ENCODE results near the gene POGLUT2. TPM values are rescaled to one million over a fixed set of nuclear protein-coding genes. Genes with fewer than 3 reads are reported as not detected.
A peak's percentile ranks its signal among the peaks of the same experiment; 100 is the strongest.
"Not testable (repeated sequence)": the region's sequence is repeated elsewhere in the genome, so short reads cannot be mapped to it uniquely, and the experiment has no call there.

Gene POGLUT2
- total RNA-seq, 3 donors from 2014 or later = 3.2 to 5.7 (median 4.7) TPM

GRCh38 chr13:102781591-102781990 is 17.2 kb downstream of the POGLUT2 start:
- no peak for ATAC-seq
- Mint-ChIP-seq H3K4me3 (no peak overlapping the region), H3K9me3 (no peaks in the 10 kb centered on the region), H3K36me3 (ENCODE audit: insufficient read depth) (no peaks in the 10 kb centered on the region), H3K27me3 (ENCODE audit: low read depth) (no peaks in the 10 kb centered on the region), H3K4me1 (ENCODE audit: low read depth) (peaks cover 25% of the 10 kb centered on the region)
- no peak for DNase-seq

DNA sequence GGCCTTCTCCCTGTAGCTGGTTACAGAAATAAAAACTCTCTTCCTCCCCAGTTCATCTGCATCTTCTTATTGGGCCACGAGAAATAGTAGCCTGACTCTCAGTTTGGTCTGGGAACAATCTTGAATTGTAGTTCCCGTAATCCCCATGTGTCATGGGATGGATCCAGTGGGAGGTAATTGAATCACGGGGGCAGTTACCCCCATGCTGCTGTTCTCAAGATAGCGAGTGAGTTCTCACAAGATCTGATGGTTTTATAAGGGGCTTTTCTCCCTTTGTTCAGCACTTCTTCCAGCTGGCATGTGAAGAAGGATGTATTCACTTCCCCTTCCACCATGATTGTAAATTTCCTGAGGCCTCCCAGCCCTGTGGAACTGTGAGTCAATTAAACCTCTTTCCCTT is 18.1 kb downstream of the POGLUT2 start:
- not testable (repeated sequence) for H3K4me3 Mint-ChIP-seq; H3K27me3 Mint-ChIP-seq (ENCODE audit: low read depth); DNase-seq; H3K36me3 Mint-ChIP-seq (ENCODE audit: insufficient read depth); H3K9me3 Mint-ChIP-seq; ATAC-seq
- H3K4me1 Mint-ChIP-seq (ENCODE audit: low read depth) = peaks cover 25% of the 10 kb centered on the region

DNA sequence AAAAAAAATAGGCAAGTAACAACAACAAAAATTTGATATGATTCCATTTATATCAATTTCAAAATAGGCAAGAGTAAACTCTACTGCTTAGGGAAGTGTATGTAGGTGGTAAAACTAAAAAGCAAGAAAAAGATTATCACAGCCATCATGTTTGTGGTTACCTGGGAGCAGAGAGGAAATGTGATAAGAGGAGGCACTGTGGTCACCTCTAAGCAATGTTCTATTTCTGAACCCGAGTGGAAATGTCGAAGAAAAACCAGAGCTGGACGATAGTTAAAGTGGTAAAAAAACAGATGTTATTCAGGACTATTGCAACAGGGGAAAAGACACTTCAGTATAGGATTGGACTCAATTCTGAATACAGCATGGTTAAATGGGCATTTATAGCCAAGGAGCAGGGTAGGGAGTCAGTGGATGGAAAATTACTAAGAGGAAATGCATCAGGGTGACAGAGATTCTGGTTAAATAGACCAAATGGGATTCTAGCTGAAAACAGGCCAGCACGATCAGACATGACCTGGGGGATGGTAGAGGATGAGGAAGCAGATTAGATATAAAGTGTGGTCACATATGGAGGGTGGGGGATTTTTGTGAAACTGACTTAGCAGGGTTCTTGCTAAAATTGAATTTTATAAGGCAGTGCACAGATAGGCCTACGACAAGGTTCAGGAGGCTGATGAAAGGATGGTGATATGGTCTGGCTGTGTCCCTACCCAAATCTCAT is 19.2 kb downstream of the POGLUT2 start:
- Mint-ChIP-seq H3K27me3 (ENCODE audit: low read depth) (no peaks in the 10 kb centered on the region), H3K4me1 (ENCODE audit: low read depth) (peaks cover 27% of the 10 kb centered on the region), H3K9me3 (no peaks in the 10 kb centered on the region), H3K36me3 (ENCODE audit: insufficient read depth) (no peaks in the 10 kb centered on the region), H3K4me3 (no peak overlapping the region)
- DNase-seq = no peak
- peak; percentile 86 to 90 for ATAC-seq

DNA sequence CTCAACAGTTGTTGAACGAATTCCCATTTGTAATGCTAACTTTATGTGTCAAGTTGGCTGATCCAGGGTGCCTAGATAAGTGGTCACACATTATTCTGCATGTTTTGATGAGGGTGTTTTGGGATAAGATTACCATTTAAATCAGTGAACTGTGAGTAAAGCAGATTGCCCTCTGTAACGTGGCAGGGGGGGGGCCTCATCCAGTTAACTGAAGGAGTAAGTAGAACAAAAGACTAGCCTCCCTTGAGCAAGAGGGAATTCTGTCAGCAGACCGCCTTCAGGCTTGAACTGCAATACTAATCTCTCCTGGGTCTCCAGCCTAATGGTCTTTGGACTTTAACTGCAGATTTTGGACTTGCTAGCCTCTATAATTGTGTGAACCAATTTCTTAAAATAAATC is 21.0 kb downstream of the POGLUT2 start:
- Mint-ChIP-seq H3K4me3 (no peak overlapping the region), H3K27me3 (ENCODE audit: low read depth) (no peaks in the 10 kb centered on the region), H3K9me3 (no peaks in the 10 kb centered on the region), H3K4me1 (ENCODE audit: low read depth) (peaks cover 37% of the 10 kb centered on the region), H3K36me3 (ENCODE audit: insufficient read depth) (no peaks in the 10 kb centered on the region)
- no peak for DNase-seq
- ATAC-seq = no peak

DNA sequence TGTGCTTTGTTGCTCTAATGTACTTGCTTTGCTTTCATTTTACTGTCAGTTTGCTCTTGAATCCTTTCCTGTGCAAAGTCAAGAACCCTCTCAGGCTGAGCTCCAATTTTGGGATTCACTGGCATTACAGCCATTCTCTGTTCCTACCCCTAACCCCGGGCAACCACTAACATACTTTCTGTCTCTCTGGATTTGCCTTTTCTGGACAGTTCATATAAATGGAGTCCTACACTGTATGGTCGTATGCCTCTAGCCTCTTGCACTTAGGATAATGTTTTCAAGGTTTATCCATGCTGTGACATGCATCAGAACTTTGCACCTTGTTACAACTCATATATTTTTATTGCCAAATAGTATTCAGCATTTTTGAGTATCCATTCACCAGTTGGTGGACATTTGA is 22.5 kb downstream of the POGLUT2 start:
- Mint-ChIP-seq H3K36me3 (ENCODE audit: insufficient read depth) (no peaks in the 10 kb centered on the region), H3K4me1 (ENCODE audit: low read depth) (peaks cover 50% of the 10 kb centered on the region), H3K4me3 (no peak overlapping the region), H3K9me3 (no peaks in the 10 kb centered on the region), H3K27me3 (ENCODE audit: low read depth) (no peaks in the 10 kb centered on the region)
- no peak for DNase-seq
- ATAC-seq = no peak

GRCh38 chr13:102774591-102775520 is 23.9 kb downstream of the POGLUT2 start:
- Mint-ChIP-seq H3K4me1 (ENCODE audit: low read depth) (peaks cover 50% of the 10 kb centered on the region), H3K4me3 (peak overlapping the region; percentile 89), H3K27me3 (ENCODE audit: low read depth) (no peaks in the 10 kb centered on the region), H3K9me3 (no peaks in the 10 kb centered on the region), H3K36me3 (ENCODE audit: insufficient read depth) (no peaks in the 10 kb centered on the region)
- ATAC-seq (no peak), DNase-seq (no peak)

GRCh38 chr13:102774214-102774568 is 24.6 kb downstream of the POGLUT2 start:
- DNase-seq = no peak
- H3K36me3 Mint-ChIP-seq (ENCODE audit: insufficient read depth) = no peaks in the 10 kb centered on the region
- H3K27me3 Mint-ChIP-seq (ENCODE audit: low read depth) = no peaks in the 10 kb centered on the region
- peak overlapping the region; percentile 89 for H3K4me3 Mint-ChIP-seq
- no peak for ATAC-seq
- H3K4me1 Mint-ChIP-seq (ENCODE audit: low read depth) = peaks cover 46% of the 10 kb centered on the region
- no peaks in the 10 kb centered on the region for H3K9me3 Mint-ChIP-seq

GRCh38 chr13:102773441-102774213 is 25.1 kb downstream of the POGLUT2 start, which contains the start of gene TEX30:
TSS of gene TEX30 (minus strand) at chr13:102773786. CDS start at chr13:102770026, 3,760 bp downstream.
- DNase-seq (peak; percentile 85), ATAC-seq (peak; percentile 94 to 97)
- no peaks in the 10 kb centered on the region for H3K9me3 Mint-ChIP-seq
- no peaks in the 10 kb centered on the region for H3K36me3 Mint-ChIP-seq (ENCODE audit: insufficient read depth)
- H3K4me1 Mint-ChIP-seq (ENCODE audit: low read depth) = peaks cover 40% of the 10 kb centered on the region
- H3K27me3 Mint-ChIP-seq (ENCODE audit: low read depth) = no peaks in the 10 kb centered on the region
- H3K4me3 Mint-ChIP-seq = peak within 1 kb of the TSS; percentile 89

GRCh38 chr13:102772042-102772425 is 26.7 kb downstream of the POGLUT2 start:
- Mint-ChIP-seq H3K4me3 (peak overlapping the region; percentile 89), H3K4me1 (ENCODE audit: low read depth) (peaks cover 38% of the 10 kb centered on the region), H3K9me3 (no peaks in the 10 kb centered on the region), H3K27me3 (ENCODE audit: low read depth) (no peaks in the 10 kb centered on the region), H3K36me3 (ENCODE audit: insufficient read depth) (no peaks in the 10 kb centered on the region)
- ATAC-seq (no peak), DNase-seq (no peak)

- ATAC-seq (no peak), DNase-seq (no peak)
- H3K4me3 Mint-ChIP-seq = peak overlapping the region; percentile 9
- H3K27me3 Mint-ChIP-seq (ENCODE audit: low read depth) = no peaks in the 10 kb centered on the region
- no peaks in the 10 kb centered on the region for H3K9me3 Mint-ChIP-seq
- no peaks in the 10 kb centered on the region for H3K36me3 Mint-ChIP-seq (ENCODE audit: insufficient read depth)
- H3K4me1 Mint-ChIP-seq (ENCODE audit: low read depth) = peaks cover 38% of the 10 kb centered on the region
Measured at GRCh38 chr13:102771298-102772041, 27.3 kb downstream of the POGLUT2 start.

- ATAC-seq (no peak), DNase-seq (no peak)
- Mint-ChIP-seq H3K36me3 (ENCODE audit: insufficient read depth) (no peaks in the 10 kb centered on the region), H3K27me3 (ENCODE audit: low read depth) (no peaks in the 10 kb centered on the region), H3K4me3 (no peak overlapping the region), H3K4me1 (ENCODE audit: low read depth) (peaks cover 38% of the 10 kb centered on the region), H3K9me3 (no peaks in the 10 kb centered on the region)
Measured at GRCh38 chr13:102770435-102770834, 28.3 kb downstream of the POGLUT2 start.

GRCh38 chr13:102769679-102770078 is 29.1 kb downstream of the POGLUT2 start:
- ATAC-seq (no peak), DNase-seq (no peak)
- H3K4me3 Mint-ChIP-seq = no peak overlapping the region
- H3K9me3 Mint-ChIP-seq = no peaks in the 10 kb centered on the region
- no peaks in the 10 kb centered on the region for H3K36me3 Mint-ChIP-seq (ENCODE audit: insufficient read depth)
- H3K27me3 Mint-ChIP-seq (ENCODE audit: low read depth) = no peaks in the 10 kb centered on the region
- peaks cover 37% of the 10 kb centered on the region for H3K4me1 Mint-ChIP-seq (ENCODE audit: low read depth)

- Mint-ChIP-seq H3K9me3 (no peaks in the 10 kb centered on the region), H3K27me3 (ENCODE audit: low read depth) (no peaks in the 10 kb centered on the region), H3K4me3 (no peak overlapping the region), H3K36me3 (ENCODE audit: insufficient read depth) (no peaks in the 10 kb centered on the region), H3K4me1 (ENCODE audit: low read depth) (peaks cover 31% of the 10 kb centered on the region)
- no peak for DNase-seq
- no peak for ATAC-seq
Measured at GRCh38 chr13:102768909-102769308, 29.9 kb downstream of the POGLUT2 start.

DNA sequence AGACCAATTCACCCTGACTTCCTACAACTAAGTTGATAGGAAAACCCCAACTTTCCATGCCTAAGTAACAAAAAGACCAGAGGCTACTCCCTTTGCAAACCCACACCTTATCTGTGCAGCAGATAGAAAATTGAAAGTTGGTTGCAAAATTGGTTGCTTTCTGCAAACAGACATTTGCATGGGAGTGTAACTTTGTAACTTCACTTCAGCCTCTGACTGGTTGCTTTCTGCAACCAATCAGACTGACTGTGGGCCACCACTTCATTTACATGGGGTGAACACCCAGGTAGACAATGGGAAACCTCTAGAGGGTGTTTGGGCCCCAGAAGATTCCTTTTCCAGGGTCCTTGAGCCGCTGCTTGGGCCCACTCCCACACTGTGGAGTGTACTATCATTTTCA is 35.0 kb downstream of the POGLUT2 start:
- ATAC-seq = no peak
- H3K4me1 Mint-ChIP-seq (ENCODE audit: low read depth) = no peaks in the 10 kb centered on the region
- H3K27me3 Mint-ChIP-seq (ENCODE audit: low read depth) = no peaks in the 10 kb centered on the region
- H3K4me3 Mint-ChIP-seq = no peak overlapping the region
- no peaks in the 10 kb centered on the region for H3K9me3 Mint-ChIP-seq
- DNase-seq = no peak
- no peaks in the 10 kb centered on the region for H3K36me3 Mint-ChIP-seq (ENCODE audit: insufficient read depth)
